OCI-LY1 (cell line): ENCODE results near the gene LENG1.
"Not testable (repeated sequence)": the region's sequence is repeated elsewhere in the genome, so short reads cannot be mapped to it uniquely, and the experiment has no call there.

Source experiments
- H2AFZ ChIP-seq: fragments of 200-600 bp; sonication (generic), shearing (Covaris generic); 2 replicates; pipeline ENCODE4 v1.6.0; 2014; ENCODE audit warnings: antibody characterized with exemption, mild to moderate bottlenecking, low read length
- H3F3A ChIP-seq: fragments of 200-600 bp; sonication (generic), shearing (Covaris generic); 2 replicates; pipeline ENCODE4 v1.6.0; 2014; ENCODE audit warnings: mild to moderate bottlenecking, antibody characterized with exemption, low read length, moderate library complexity; ENCODE audit not compliant: insufficient read depth
- H3K27ac ChIP-seq: fragments of 200-600 bp; sonication (generic); 2 replicates; pipeline ENCODE4 v1.5.1; 2014; ENCODE audit warnings: low read length, mixed run types, mild to moderate bottlenecking, low read depth; ENCODE audit not compliant: poor library complexity, severe bottlenecking
- H3K27me3 ChIP-seq: fragments of 200-600 bp; sonication (generic); 2 replicates; pipeline ENCODE4 v1.6.0; 2014; ENCODE audit warnings: antibody characterized with exemption, mild to moderate bottlenecking, low read length, moderate library complexity; ENCODE audit not compliant: insufficient read depth
- H3K36me3 ChIP-seq: fragments of 200-600 bp; sonication (generic); 2 replicates; pipeline ENCODE4 v1.6.1; 2014; ENCODE audit warnings: mild to moderate bottlenecking, antibody characterized with exemption, low read length, moderate library complexity, mixed read lengths; ENCODE audit not compliant: insufficient read depth
- H3K4me1 ChIP-seq: fragments of 200-600 bp; sonication (generic); 2 replicates; pipeline ENCODE4 v1.5.1; 2014; ENCODE audit warnings: mild to moderate bottlenecking, low read length, moderate library complexity; ENCODE audit not compliant: insufficient read depth, severe bottlenecking
- H3K4me2 ChIP-seq: fragments of 200-600 bp; sonication (generic), shearing (Covaris generic); 2 replicates; pipeline ENCODE4 v1.6.1; 2014; ENCODE audit warnings: low read length
- H3K4me3 ChIP-seq: fragments of 200-600 bp; sonication (generic); 2 replicates; pipeline ENCODE4 v1.5.1; 2014; ENCODE audit warnings: low read length, low read depth, mild to moderate bottlenecking, mixed read lengths; ENCODE audit not compliant: poor library complexity, severe bottlenecking
- H3K79me2 ChIP-seq: fragments of 200-600 bp; shearing (Covaris generic); 2 replicates; pipeline ENCODE4 v1.6.1; 2016; ENCODE audit warnings: mixed run types, low read length, mixed read lengths; ENCODE audit not compliant: insufficient read depth
- H3K9ac ChIP-seq: fragments of 200-600 bp; sonication (generic), shearing (Covaris generic); 2 replicates; pipeline ENCODE4 v1.6.1; 2014; ENCODE audit warnings: mild to moderate bottlenecking, low read length, mixed read lengths
- H3K9me2 ChIP-seq: fragments of 200-600 bp; sonication (generic), shearing (Covaris generic); 2 replicates; pipeline ENCODE4 v1.6.1; 2014; ENCODE audit warnings: low read depth, mild to moderate bottlenecking, low read length, mixed read lengths
- H3K9me3 ChIP-seq: fragments of 200-600 bp; shearing (Covaris generic); 2 replicates; pipeline ENCODE4 v1.6.1; 2014; ENCODE audit warnings: low read length, mixed read lengths
- H4K20me1 ChIP-seq: fragments of 200-600 bp; sonication (generic), shearing (Covaris generic); 2 replicates; pipeline ENCODE4 v1.6.0; 2016; ENCODE audit warnings: mild to moderate bottlenecking, low read length; ENCODE audit not compliant: insufficient read depth
- CTCF ChIP-seq: fragments of 200-600 bp; sonication (generic), shearing (Covaris generic); IDR thresholded peaks from 2 replicates; pipeline ENCODE4 v1.5.1; 2017; ENCODE audit warnings: mild to moderate bottlenecking, antibody characterized with exemption, low read length, moderate library complexity, mixed read lengths
- EZH2 ChIP-seq: fragments of 200-600 bp; sonication (generic), shearing (Covaris generic); IDR thresholded peaks from 2 replicates; pipeline ENCODE4 v1.8.0; 2017; ENCODE audit warnings: borderline replicate concordance, mixed run types, mild to moderate bottlenecking, antibody characterized with exemption, low read length, moderate library complexity, mixed read lengths

Gene LENG1

DNA sequence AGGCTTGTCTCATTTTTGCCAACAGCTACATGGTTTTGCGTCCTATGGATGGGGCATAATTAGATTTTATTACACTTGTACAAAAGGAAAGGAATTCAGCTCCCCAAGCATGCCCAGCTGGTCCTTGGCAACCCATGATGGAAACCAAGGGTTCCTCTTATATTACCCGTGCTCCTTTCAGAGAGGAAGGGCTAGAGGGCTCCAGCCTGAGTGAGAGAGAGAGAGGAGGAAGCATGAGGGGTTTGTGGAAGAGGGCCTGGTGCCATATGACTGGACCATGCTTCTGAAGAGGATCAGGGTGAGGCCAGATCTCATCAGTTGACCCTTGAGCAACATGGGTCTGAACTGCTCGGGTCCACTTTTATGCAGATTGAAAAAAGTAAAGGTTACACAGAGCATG, 37.6 kb upstream of the LENG1 start:
- no peaks in the 10 kb centered on the region; the same call in 1 of the 2 replicates for H3F3A ChIP-seq
- no peak for TF ChIP-seq CTCF
- TF ChIP-seq EZH2: no peak
- H3K79me2 ChIP-seq: peaks cover 12% of the 10 kb centered on the region
- H3K4me1 ChIP-seq: peaks cover 26% of the 10 kb centered on the region
- H3K4me3 ChIP-seq: no peak overlapping the region
- no peak overlapping the region for H3K9ac ChIP-seq
- H2AFZ ChIP-seq: no peak overlapping the region
- H3K27me3 ChIP-seq: no peaks in the 10 kb centered on the region
- no peak overlapping the region for H3K4me2 ChIP-seq
- H3K36me3 ChIP-seq: peaks cover 28% of the 10 kb centered on the region
- H3K9me2 ChIP-seq: no peaks in the 10 kb centered on the region
- no peaks in the 10 kb centered on the region for H3K9me3 ChIP-seq
- H3K27ac ChIP-seq: no peak overlapping the region
- H4K20me1 ChIP-seq: no peaks in the 10 kb centered on the region

GRCh38 chr19:54196536-54196935, 37.0 kb upstream of the LENG1 start:
- Histone ChIP-seq H3K9ac (no peak overlapping the region), H3K79me2 (peaks cover 6% of the 10 kb centered on the region), H3K9me3 (no peaks in the 10 kb centered on the region), H3K4me1 (peaks cover 26% of the 10 kb centered on the region), H3K4me3 (no peak overlapping the region), H3K4me2 (no peak overlapping the region), H4K20me1 (no peaks in the 10 kb centered on the region), H3K27me3 (no peaks in the 10 kb centered on the region), H3K36me3 (peaks cover 23% of the 10 kb centered on the region), H3K9me2 (no peaks in the 10 kb centered on the region), H2AFZ (no peak overlapping the region), H3K27ac (no peak overlapping the region), H3F3A (no peaks in the 10 kb centered on the region; the same call in 1 of the 2 replicates)
- TF ChIP-seq EZH2: no peak
- TF ChIP-seq CTCF: no peak

- H3K4me2 ChIP-seq, H4K20me1 ChIP-seq, H3K27me3 ChIP-seq, H2AFZ ChIP-seq, H3K9ac ChIP-seq, H3K9me3 ChIP-seq, H3K27ac ChIP-seq, H3K79me2 ChIP-seq, H3K9me2 ChIP-seq, H3K4me3 ChIP-seq, H3F3A ChIP-seq: not testable (repeated sequence)
- peaks cover 16% of the 10 kb centered on the region; the same call in 1 of the 2 replicates for H3K36me3 ChIP-seq
- peaks cover 18% of the 10 kb centered on the region for H3K4me1 ChIP-seq
Measured at GRCh38 chr19:54194463-54194862, 34.9 kb upstream of the LENG1 start.

DNA sequence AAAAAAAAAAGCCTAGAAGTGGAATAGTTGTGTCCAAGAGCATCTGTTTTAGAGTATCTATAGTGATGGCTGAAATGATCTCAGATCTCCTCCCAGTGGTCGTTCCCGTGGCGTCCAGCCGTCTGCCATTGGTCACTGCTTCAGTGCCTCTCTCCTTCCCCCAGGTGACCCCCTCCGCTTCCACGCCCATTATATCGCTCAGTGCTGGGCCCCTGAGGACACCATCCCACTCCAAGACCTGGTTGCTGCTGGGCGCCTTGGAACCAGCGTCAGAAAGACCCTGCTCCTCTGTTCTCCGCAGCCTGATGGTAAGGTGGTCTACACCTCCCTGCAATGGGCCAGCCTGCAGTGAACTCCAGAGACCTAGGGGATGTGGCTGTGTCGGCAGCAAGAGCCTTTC, 33.5 kb upstream of the LENG1 start:
- Histone ChIP-seq H3K79me2 (no peaks in the 10 kb centered on the region), H3K9ac (no peak overlapping the region), H3K4me2 (no peak overlapping the region), H3K36me3 (peaks cover 16% of the 10 kb centered on the region; the same call in 1 of the 2 replicates), H3K27me3 (no peaks in the 10 kb centered on the region), H3K9me2 (no peaks in the 10 kb centered on the region), H3K4me1 (peaks cover 19% of the 10 kb centered on the region), H3K27ac (no peak overlapping the region), H4K20me1 (no peaks in the 10 kb centered on the region), H3K9me3 (no peaks in the 10 kb centered on the region), H3K4me3 (no peak overlapping the region), H2AFZ (no peak overlapping the region), H3F3A (no peaks in the 10 kb centered on the region)
- TF ChIP-seq EZH2 (no peak), CTCF (no peak)
